GM11168 (cell line): Measurements from ENCODE around the gene INMT.
"Not testable (repeated sequence)": the region's sequence is repeated elsewhere in the genome, so short reads cannot be mapped to it uniquely, and the experiment has no call there.

Experiments used
- in situ Hi-C: fragments of 300-500 bp; cut with MboI; formaldehyde crosslinking; loops from one replicate; pipeline ENCODE4 v1.12.0; 2022; ENCODE audit warnings: low sequenced_read_pairs; ENCODE audit not compliant: unreplicated experiment

Gene INMT

GRCh38 chr7:30751696-30752273 is at the start of gene INMT:
Gene INMT (plus strand): TSS chr7:30752135. CDS start chr7:30752151, 16 bp downstream.
- in situ Hi-C loops = no loop called here

GRCh38 chr7:30702200-30702599 is 49.7 kb upstream of the INMT start:
- in situ Hi-C loops = no loop called here

GRCh38 chr7:30703756-30704155 is 48.2 kb upstream of the INMT start:
- in situ Hi-C loops = no loop called here

GRCh38 chr7:30705008-30705407 is 46.9 kb upstream of the INMT start:
- in situ Hi-C loops = no loop called here

- in situ Hi-C loops = no loop called here
These were observed 46.3 kb upstream of the INMT start for GRCh38 chr7:30705596-30705995.

GRCh38 chr7:30706316-30706715 is 45.6 kb upstream of the INMT start:
- in situ Hi-C loops = no loop called here

- in situ Hi-C loops = no loop called here
These were observed 45.0 kb upstream of the INMT start for GRCh38 chr7:30706908-30707307.

- in situ Hi-C loops = no loop called here
These were observed 44.3 kb upstream of the INMT start for GRCh38 chr7:30707391-30708357.

GRCh38 chr7:30708412-30708811 is 43.5 kb upstream of the INMT start:
- in situ Hi-C loops = no loop called here

GRCh38 chr7:30708983-30709382 is 43.0 kb upstream of the INMT start:
- in situ Hi-C loops = no loop called here

GRCh38 chr7:30709549-30709948 is 42.4 kb upstream of the INMT start:
- in situ Hi-C loops = no loop called here

GRCh38 chr7:30710669-30711068 is 41.3 kb upstream of the INMT start:
- in situ Hi-C loops = no loop called here

- in situ Hi-C loops = no loop called here
These were observed 38.5 kb upstream of the INMT start for GRCh38 chr7:30713392-30713791.

- in situ Hi-C loops = no loop called here
These were observed 37.8 kb upstream of the INMT start for GRCh38 chr7:30714129-30714528.

GRCh38 chr7:30717181-30717580 is 34.8 kb upstream of the INMT start:
- in situ Hi-C loops = no loop called here

- in situ Hi-C loops = not testable (repeated sequence)
These were observed 32.5 kb upstream of the INMT start for GRCh38 chr7:30719434-30719833.

- in situ Hi-C loops = no loop called here
These were observed 30.7 kb upstream of the INMT start for GRCh38 chr7:30721211-30721610.

- in situ Hi-C loops = no loop called here
These were observed 29.7 kb upstream of the INMT start for GRCh38 chr7:30722187-30722586.

- in situ Hi-C loops = no loop called here
These were observed 29.3 kb upstream of the INMT start for GRCh38 chr7:30722671-30723070.

GRCh38 chr7:30723776-30724175 is 28.2 kb upstream of the INMT start:
- in situ Hi-C loops = no loop called here

GRCh38 chr7:30726296-30727006 is 25.5 kb upstream of the INMT start:
- in situ Hi-C loops = no loop called here
